SHP77 treated with DMSO at 0.1 percent for 48 hours (cell line): ENCODE results near the gene PRDM5.
A peak's percentile ranks its signal among the peaks of the same experiment; 100 is the strongest.
"Not testable (repeated sequence)": the region's sequence is repeated elsewhere in the genome, so short reads cannot be mapped to it uniquely, and the experiment has no call there.

Experiments
- DNase-seq: peaks from one replicate; lab custom pipeline; 2025; lab: John Stamatoyannopoulos, UW

Gene PRDM5

DNA sequence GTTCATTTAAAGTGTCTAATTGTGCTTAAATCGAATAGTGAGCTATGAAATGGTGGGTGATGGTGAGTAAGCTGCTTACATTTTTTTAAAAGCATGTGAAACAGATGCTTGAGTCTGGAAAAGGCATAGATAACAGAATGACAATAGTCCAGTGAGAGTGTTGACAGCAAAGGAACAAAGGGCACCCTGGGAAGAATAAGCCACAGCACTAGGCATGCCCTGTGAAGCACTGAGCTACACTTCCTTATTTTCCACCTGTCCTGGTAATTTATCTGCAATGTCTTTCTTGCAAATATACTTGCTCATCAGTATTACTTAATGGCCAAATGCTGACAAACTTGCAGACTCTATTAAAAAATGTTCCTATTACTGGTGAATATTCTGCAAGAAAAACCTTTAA lies 168.7 kb downstream of the PRDM5 start:
- DNase-seq = peak; percentile 34

GRCh38 chr4:120750152-120750525 lies 172.4 kb downstream of the PRDM5 start:
- no peak for DNase-seq

GRCh38 chr4:120749445-120750151 lies 172.9 kb downstream of the PRDM5 start:
- DNase-seq = peak; percentile 74

- not testable (repeated sequence) for DNase-seq
Observed at GRCh38 chr4:120741636-120742035, 180.9 kb downstream of the PRDM5 start.

DNA sequence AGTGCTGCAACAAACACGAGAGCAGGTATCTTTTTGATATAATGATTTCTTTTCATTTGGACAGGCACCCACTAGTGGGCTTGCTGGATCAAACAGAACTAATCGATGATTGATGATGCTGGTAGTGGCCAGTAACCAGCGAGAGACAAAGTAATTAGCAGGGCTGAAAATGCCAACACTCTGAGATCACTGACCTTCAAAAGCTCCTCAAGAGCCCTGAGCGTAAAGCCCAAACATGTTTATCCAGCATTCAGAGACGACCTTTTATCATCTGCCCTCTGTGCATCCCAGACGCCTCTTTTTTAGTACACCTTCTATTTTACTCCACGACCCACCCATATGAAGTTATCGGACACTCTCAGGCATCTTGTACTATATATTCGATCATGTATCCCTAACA lies 186.2 kb downstream of the PRDM5 start:
- DNase-seq = no peak

DNA sequence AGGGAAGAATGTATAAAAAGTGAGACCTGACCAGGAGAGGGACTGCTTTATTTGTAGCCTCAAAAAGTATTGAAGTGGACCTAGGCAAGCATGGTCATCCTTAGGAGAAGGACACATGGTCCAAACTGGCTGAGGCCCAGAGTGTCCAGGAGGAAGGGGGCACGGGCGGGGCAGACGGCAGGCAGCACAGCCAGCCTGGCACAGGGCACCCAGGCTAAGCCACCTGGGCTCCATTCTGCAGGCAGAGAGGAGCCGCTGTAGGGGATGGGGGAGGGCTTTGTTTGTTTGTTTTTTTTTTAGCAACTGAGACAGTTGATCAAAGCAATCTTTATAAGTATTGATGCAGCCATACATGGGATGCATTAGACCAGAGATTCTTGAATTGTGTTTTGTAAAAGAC lies 188.6 kb downstream of the PRDM5 start:
- no peak for DNase-seq

GRCh38 chr4:120733054-120733453 lies 189.5 kb downstream of the PRDM5 start:
- DNase-seq = no peak

DNA sequence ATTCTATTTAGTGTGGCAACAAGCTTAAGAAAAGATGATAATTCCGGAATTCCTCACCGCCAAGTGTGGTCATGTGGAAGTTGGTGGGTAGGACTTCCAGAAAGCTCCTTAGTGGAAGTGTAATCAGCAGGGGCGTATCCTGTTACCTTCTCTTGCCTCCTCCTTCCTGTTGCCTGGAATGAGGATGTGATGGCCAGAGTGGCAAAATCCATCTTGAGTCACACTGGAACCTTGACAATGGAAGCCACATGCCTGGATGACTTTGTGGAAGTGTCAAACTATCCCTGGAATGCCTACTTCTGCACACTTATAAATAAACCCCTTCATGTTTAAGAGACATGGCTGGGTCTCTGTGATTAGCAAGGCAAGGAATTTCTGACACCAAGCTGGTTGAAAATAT lies 191.0 kb downstream of the PRDM5 start:
- no peak for DNase-seq

- no peak for DNase-seq
Observed at GRCh38 chr4:120730777-120731320, 191.7 kb downstream of the PRDM5 start.

DNA sequence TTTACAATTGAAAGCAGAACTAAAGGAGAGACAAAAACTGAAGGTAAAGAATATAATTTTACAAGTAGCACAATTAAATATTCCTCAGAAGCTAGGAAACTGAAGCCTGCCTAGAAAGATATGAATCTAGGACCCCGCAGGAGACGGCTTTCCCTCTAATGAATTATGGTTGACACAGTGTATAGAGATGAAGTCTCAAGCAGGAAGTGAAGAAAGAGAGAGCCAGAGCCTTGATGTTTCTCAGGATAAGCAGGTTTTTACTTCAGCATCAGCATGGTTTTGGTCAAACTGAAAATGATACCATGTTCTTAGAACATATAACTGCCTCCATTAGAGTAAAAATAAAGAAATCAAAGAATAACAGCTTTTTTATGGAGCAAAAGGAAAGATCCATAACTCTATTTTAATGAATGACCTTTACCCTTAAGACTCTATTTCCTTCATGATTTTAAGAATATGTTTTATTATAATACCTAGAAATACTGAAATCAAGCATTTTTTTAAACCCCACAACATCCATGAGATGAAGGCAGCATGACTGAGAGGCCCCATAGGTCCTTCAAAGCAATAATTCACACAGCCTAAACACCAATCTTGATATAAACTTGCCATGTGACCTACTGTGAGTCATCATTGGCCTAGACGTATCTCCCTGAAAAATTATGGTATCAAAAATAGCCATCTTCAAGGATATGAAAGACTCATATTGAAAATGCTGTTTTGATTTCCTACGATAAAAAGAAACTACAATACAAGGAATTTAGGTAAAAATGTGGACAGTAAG lies 193.4 kb downstream of the PRDM5 start:
- DNase-seq = no peak

DNA sequence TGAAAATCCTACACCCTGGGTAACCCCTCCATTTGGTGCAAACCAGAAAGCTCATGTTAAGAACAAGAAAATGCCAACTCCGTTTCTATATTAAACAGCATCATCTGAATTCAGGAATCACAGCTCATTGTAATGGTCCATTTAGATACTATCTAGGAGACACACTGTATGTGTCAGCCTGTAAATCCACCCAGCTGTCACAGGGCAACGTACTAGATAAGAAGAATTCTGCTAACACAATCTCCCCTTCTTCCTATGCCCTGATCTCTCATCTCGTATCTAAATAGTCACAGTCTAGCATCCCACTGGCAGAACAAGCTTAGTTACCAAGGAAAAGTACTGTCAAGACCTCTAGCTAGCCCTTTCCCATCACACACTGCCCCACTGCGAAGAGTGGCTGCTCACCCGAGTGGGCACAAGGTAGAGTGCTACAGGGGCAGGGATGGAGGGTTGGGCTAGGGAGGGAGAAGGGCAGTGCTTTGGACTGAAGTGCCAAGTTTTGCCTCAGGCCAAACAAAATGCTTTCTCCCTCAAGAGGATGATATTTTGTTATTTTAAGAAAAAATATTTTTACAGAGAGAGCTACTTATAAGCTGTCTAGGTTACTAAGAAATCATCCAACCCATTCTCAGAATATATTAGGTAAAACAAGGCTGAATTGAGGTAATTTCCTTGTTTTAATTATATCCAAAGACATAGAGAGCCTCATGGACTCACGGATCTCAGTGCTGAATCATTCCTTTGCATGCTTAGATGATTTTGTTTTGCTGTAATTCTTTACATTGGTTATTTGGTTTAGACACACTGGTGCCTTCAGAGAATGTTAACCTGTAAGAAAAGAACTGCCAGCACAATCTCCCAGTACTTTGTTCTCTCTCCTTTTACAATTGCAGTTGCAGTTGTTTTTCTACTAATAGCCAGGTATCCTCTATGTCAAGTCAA lies 196.6 kb downstream of the PRDM5 start:
- DNase-seq = no peak

DNA sequence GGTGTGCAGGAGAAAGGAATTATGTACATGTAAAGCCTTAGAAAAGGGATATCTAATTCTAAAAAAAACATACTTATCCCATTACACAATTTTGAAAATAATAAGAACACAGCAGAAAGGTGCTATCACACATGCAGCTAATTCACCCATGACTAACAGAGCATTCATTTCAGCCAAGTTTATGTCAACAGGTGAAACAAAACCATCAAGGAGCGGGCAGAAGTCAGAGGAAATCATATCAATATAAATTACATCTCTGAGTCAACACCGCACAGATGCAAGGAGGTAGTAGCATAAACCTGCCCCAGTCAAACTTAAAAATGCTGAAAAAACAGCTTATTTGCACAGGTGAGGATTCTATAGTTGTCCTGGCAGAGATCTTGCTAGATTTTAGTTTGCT lies 197.9 kb downstream of the PRDM5 start:
- peak; percentile 45 for DNase-seq

DNA sequence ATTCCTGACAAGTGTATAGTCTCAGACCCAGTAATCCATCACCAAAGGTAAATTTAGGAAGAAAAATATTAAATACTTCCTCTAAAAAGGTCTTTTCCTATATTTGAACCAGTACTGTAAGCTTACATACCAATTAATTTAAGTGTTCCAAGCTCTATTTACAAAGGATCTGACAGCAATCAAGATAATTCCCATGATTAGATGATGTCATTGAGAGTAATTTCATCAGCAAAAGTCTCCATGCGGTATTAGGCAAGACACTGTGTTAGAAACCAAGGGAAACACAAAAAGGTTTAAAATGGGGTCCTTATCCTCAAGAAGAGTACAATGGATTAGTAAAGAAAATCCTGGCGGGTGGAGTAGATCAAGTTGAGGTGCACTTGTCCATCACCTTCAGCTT lies 198.5 kb downstream of the PRDM5 start:
- no peak for DNase-seq

DNA sequence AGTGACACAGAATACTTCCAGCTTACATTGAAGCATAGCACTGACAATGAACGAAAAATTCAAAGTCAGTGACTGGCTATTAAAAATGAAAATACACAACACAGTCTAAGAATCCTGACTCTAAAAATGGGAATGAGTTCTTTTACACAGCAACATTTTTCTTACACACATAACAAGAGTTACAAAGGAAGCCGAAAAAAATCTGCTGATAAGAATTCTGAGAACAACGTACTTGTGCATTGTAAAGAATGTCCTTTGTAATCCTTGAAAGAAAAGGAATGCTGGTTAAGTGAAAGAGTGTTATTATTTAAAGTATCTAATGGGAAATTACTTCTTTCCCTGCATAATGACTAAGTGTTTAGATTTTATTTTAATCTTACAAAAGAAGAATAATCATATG lies 199.4 kb downstream of the PRDM5 start:
- no peak for DNase-seq

- DNase-seq = no peak
Observed at GRCh38 chr4:120722655-120723054, 199.9 kb downstream of the PRDM5 start.

GRCh38 chr4:120720354-120720934 lies 202.1 kb downstream of the PRDM5 start:
- DNase-seq = no peak

DNA sequence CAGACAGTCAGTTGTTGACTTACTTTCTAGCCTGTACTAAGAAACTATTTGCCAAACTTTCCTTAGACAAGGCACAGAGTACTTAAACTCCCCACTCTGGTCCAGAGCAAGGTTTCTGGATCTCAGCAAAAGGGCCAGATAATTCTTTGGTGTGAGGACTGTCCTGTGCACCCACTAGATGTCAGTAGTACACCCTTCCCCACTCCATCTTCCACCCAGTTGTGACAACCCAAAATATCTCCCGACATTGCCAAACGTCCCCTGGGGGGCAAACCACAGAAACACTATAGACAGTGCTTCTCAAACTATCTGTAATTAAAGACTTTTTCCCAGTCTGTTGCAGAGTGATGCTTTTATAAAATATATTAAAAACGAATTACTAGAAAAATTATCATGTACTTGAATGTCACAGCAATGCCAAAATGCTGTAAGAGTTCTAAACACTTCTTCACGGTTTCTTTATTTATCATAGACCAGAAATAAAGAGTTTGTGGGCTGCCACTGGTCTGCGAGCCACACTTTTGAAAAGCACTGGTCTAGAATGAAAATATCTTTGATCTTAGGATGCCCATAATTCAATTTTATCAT lies 203.5 kb downstream of the PRDM5 start:
- DNase-seq = no peak

GRCh38 chr4:120716346-120716745 lies 206.2 kb downstream of the PRDM5 start:
- DNase-seq = no peak

- DNase-seq = no peak
Observed at GRCh38 chr4:120714417-120715010, 208.0 kb downstream of the PRDM5 start.

DNA sequence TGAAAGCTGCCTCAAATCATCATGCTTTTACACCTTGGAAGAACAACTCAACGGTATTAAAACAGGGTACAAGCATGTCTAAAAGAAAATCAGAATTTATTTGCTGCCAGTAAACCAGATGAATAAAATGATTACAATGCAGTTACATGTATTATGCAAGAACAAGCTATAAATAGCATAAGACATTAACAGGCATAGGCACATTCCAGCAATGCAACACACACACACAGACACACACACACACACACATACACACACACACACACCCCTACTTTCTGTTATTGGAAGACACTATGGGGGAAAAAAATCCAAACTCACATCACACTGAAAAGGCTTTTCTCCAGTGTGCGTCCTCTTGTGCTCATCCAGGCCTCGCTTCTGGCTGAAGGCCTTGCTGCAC lies 212.5 kb downstream of the PRDM5 start:
- DNase-seq = no peak

DNA sequence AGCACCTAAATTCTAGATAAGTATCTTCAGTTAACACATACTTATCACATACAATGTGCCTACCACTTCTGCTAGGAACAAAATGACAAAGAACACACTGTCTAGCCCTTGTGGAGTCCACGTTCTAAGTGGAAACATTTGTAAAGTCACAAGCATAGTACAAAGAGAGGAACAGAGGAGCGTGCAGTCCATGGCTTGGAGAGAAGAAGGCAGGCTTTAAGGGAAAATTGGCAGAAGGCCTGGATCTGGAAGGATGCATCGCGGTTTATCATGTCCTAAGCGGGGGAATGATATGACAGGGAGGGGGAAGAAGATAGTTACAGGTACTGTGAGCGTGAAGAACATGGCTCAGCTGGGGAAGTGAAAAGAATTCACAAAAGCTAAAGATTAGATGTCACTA lies 218.0 kb downstream of the PRDM5 start:
- no peak for DNase-seq
